Renal cortex interstitium (tissue), 11 donors: ENCODE results near the gene SUMO1. TPM values are rescaled to one million over a fixed set of nuclear protein-coding genes. Genes with fewer than 3 reads are reported as not detected.

Source experiments
- DNase-seq, 11 donors: peaks; one replicate each; pipeline ENCODE4 v3.0.0-alpha.2; 2013; ENCODE audit warnings: low read depth in 9 of 11, low spot score in 4 of 11; ENCODE audit errors: extremely low read depth in 1 of 11
- polyA plus RNA-seq, 3 donors: library from polyadenylated mRNA; unstranded; fragments of 120-200 nt; gene quantifications; one replicate each; pipeline ENCODE4 v1.2.1, GENCODE V29; 2013; ENCODE audit not compliant: insufficient read length in 3 of 3

SUMO1 gene
- polyA plus RNA-seq, 3 donors: 175 to 230 (median 190) TPM

GRCh38 chr2:202237787-202238233 is 587 bp downstream of the SUMO1 start:
- peak in 10 of 11 donors; percentile 23 to 51 (median 38) for DNase-seq

GRCh38 chr2:202221873-202222272 is 16.5 kb downstream of the SUMO1 start:
- no peak for DNase-seq

- DNase-seq: no peak
These were observed 23.2 kb downstream of the SUMO1 start for GRCh38 chr2:202215179-202215578.

GRCh38 chr2:202208526-202208925 is 29.9 kb downstream of the SUMO1 start:
- DNase-seq: no peak

- DNase-seq: no peak
These were observed 33.5 kb downstream of the SUMO1 start for GRCh38 chr2:202204855-202205254.

- DNase-seq: no peak
These were observed 35.0 kb downstream of the SUMO1 start for GRCh38 chr2:202203348-202203747.

- DNase-seq: no peak
These were observed 36.9 kb downstream of the SUMO1 start for GRCh38 chr2:202201220-202202160.

GRCh38 chr2:202196727-202197126 is 41.7 kb downstream of the SUMO1 start:
- DNase-seq: no peak

- no peak for DNase-seq
These were observed 44.0 kb downstream of the SUMO1 start for GRCh38 chr2:202194418-202194817.

- no peak for DNase-seq
These were observed 44.5 kb downstream of the SUMO1 start for GRCh38 chr2:202193881-202194353.

GRCh38 chr2:202193305-202193704 is 45.1 kb downstream of the SUMO1 start:
- DNase-seq: no peak

- DNase-seq: no peak
These were observed 50.8 kb downstream of the SUMO1 start for GRCh38 chr2:202187570-202187969.

GRCh38 chr2:202186641-202187202 is 51.7 kb downstream of the SUMO1 start:
- no peak for DNase-seq

GRCh38 chr2:202185156-202185555 is 53.2 kb downstream of the SUMO1 start:
- DNase-seq: no peak

- no peak for DNase-seq
These were observed 53.8 kb downstream of the SUMO1 start for GRCh38 chr2:202184557-202184956.

- peak; percentile 50 to 72 (median 61) for DNase-seq
These were observed 59.9 kb downstream of the SUMO1 start for GRCh38 chr2:202178346-202178958.

GRCh38 chr2:202172439-202173211 is 65.8 kb downstream of the SUMO1 start:
- no peak for DNase-seq

GRCh38 chr2:202171241-202171825 is 67.1 kb downstream of the SUMO1 start:
- DNase-seq: no peak
